Left lung (tissue), 10 donors: ENCODE data around the gene AMBRA1. TPM values are rescaled to one million over a fixed set of nuclear protein-coding genes. Genes with fewer than 3 reads are reported as not detected.
A peak's percentile ranks its signal among the peaks of the same experiment; 100 is the strongest.
"Not testable (repeated sequence)": the region's sequence is repeated elsewhere in the genome, so short reads cannot be mapped to it uniquely, and the experiment has no call there.

ENCODE experiments used
- ATAC-seq: fragments of 200-7000 bp; cut with Tn5 transposase; one replicate; pipeline ENCODE4 v1.9.1; 2020; ENCODE audit warnings: moderate library complexity
- DNase-seq, 4 donors: peaks; one replicate each; pipeline ENCODE4 v3.0.0-alpha.2; 2013 to 2020
- H3K27ac ChIP-seq, 2 donors: fragments of 200-600 bp; sonication (generic) in 1 of 2; one replicate each; pipeline versions ENCODE4 v1.5.0 to v1.8.0; 2020 to 2021
- H3K27me3 ChIP-seq, 2 donors: fragments of 200-600 bp; sonication (generic) in 1 of 2; one replicate each; pipeline versions ENCODE4 v1.5.0 to v1.8.0; 2020 to 2021
- H3K36me3 ChIP-seq, 2 donors: fragments of 200-600 bp; sonication (generic) in 1 of 2; one replicate each; pipeline versions ENCODE4 v1.5.0 to v1.8.0; 2020 to 2021
- H3K4me1 ChIP-seq, 2 donors: fragments of 200-600 bp; one replicate each; pipeline ENCODE4 v1.8.0; 2021
- H3K4me3 ChIP-seq, 2 donors: fragments of 200-600 bp; sonication (generic) in 1 of 2; one replicate each; pipeline versions ENCODE4 v1.5.0 to v1.8.0; 2020 to 2021; ENCODE audit warnings: mild to moderate bottlenecking in 1 of 2
- H3K9me3 ChIP-seq, 2 donors: fragments of 200-600 bp; sonication (generic) in 1 of 2; one replicate each; pipeline versions ENCODE4 v1.5.0 to v1.8.0; 2020 to 2021
- CTCF ChIP-seq, 2 donors: fragments of 200-600 bp; sonication (generic) in 1 of 2; IDR thresholded peaks; one replicate each; pipeline versions ENCODE4 v1.5.0 to v1.8.0; 2021; ENCODE audit warnings: antibody characterized with exemption in 2 of 2
- intact Hi-C, 2 donors: fragments of 100-400 bp; cut with DNase I; formaldehyde crosslinking; loops; one replicate each; pipeline versions ENCODE4 v1.11.2 to v1.14.2; 2022
- polyA plus RNA-seq, 6 donors: library from polyadenylated mRNA; unstranded; fragments of 120-200 nt; gene quantifications; one replicate each; pipeline ENCODE4 v1.2.1, GENCODE V29; 2013; ENCODE audit not compliant: insufficient read length in 6 of 6
- total RNA-seq, 2 donors: library from RNA; stranded (reverse); fragmentation: NEBNext Ultra II Directional; extraction: Animal tissue kit (Norgen Biotek cat#: 25700); gene quantifications; one replicate each; pipeline ENCODE4 v1.2.1, GENCODE V29; 2021
- donor health status: DM: no; HTN: yes; CAD: no.
- donor health status: DM: no; HTN: no; CAD: no.

AMBRA1 gene
- total and polyA plus RNA-seq, 8 donors, result 20.4 to 28.2 (median 23.7) TPM

DNA sequence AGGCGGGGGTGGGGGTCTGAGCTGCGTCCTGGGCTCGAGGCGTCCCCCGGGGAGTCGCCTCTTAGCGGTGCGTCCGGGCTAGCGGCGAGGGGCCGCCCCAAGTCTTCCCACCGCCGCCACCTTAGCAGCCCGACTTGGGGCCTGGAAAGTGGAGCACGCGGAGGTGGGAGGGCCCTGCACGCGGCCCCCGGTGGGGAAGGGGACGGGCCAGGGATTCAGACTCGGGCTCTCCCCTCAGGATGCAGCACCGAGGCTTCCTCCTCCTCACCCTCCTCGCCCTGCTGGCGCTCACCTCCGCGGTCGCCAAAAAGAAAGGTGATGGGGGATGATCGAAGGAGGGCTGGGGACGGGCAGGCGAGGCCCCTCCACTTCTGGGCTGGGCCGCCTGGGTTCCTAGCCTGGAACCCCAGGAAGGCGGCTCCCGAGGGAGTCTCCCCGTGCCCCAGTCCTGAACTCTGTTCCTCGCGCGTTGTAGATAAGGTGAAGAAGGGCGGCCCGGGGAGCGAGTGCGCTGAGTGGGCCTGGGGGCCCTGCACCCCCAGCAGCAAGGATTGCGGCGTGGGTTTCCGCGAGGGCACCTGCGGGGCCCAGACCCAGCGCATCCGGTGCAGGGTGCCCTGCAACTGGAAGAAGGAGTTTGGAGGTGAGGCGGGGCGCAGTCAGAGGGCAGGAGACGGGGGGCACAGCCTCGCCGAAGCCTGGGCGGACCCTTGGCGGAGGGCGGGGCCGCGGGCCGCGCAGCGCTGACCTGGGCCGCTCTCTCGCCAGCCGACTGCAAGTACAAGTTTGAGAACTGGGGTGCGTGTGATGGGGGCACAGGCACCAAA is 211.8 kb downstream of the AMBRA1 start:
- ATAC-seq, result peak; percentile 1
- Histone ChIP-seq H3K27me3 (peaks cover 0 to 51% of the 10 kb centered on the region in 2 donors), H3K4me1 (peaks cover 5 to 41% of the 10 kb centered on the region in 2 donors), H3K9me3 (no peaks in the 10 kb centered on the region), H3K4me3 (peak overlapping the region; percentile 67 to 70), H3K36me3 (peaks cover 0 to 19% of the 10 kb centered on the region in 2 donors), H3K27ac (no peak overlapping the region)
- no peak for TF ChIP-seq CTCF (IDR thresholded peaks at IDR 0.05)
- DNase-seq, result no peak
- intact Hi-C loops, result no loop called here

GRCh38 chr11:46381048-46381818 is 212.6 kb downstream of the AMBRA1 start, which contains the start of gene MDK:
MDK (plus strand) TSS chr11:46381669; CDS start chr11:46382058, 389 bp downstream.
- peaks cover 0 to 43% of the 10 kb centered on the region in 2 donors for H3K27me3 ChIP-seq
- H3K4me1 ChIP-seq, result peaks cover 5 to 41% of the 10 kb centered on the region in 2 donors
- intact Hi-C loops, result no loop called here
- H3K36me3 ChIP-seq, result peaks cover 0 to 27% of the 10 kb centered on the region in 2 donors
- peak within 1 kb of the TSS; percentile 67 to 70 for H3K4me3 ChIP-seq
- peak within 1 kb of the TSS; percentile 61 to 68 for H3K27ac ChIP-seq
- peak; percentile 15 for ATAC-seq
- peak in 2 of 4 donors; percentile 77 to 85 for DNase-seq
- TF ChIP-seq CTCF (IDR thresholded peaks at IDR 0.05), result no peak
- no peaks in the 10 kb centered on the region for H3K9me3 ChIP-seq

DNA sequence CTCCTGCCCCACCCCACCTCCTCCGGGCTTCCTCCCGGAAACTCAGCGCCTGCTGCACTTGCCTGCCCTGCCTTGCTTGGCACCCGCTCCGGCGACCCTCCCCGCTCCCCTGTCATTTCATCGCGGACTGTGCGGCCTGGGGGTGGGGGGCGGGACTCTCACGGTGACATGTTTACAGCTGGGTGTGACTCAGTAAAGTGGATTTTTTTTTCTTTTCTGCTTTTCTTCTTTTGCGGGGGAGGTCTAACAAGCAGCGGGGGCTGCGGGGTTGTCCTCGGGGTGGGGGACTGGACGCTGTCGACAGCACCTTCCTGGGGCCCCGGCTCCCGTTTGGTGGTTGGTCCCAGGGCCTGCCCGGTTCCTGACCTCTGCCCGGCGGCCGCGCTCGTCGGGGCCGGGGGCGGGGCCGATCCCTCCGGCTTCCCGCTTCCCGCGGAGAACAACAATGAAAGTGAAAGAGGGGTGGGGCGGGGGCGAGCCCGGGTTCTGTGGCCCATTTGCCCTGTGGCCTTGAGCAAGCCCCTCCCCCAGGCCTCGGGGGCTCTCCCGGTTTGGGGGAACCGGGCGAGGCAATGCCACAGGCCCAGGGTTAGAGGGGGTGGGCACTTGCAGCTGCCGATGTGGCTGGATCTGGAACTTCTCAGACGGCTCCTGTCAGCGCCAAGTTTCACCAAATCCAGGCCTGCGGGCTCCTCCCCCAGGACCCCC is 213.3 kb downstream of the AMBRA1 start:
- Histone ChIP-seq H3K4me3 (peak overlapping the region; percentile 67 to 70), H3K36me3 (peaks cover 0 to 34% of the 10 kb centered on the region in 2 donors), H3K9me3 (no peaks in the 10 kb centered on the region), H3K27ac (peak overlapping the region; percentile 61 to 68), H3K27me3 (peaks cover 0 to 36% of the 10 kb centered on the region in 2 donors), H3K4me1 (peaks cover 5 to 41% of the 10 kb centered on the region in 2 donors)
- ATAC-seq (peak; percentile 75), DNase-seq (peak in 3 of 4 donors; percentile 68 to 92 (median 79))
- intact Hi-C loops, result no loop called here
- TF ChIP-seq CTCF (IDR thresholded peaks at IDR 0.05), result no peak

DNA sequence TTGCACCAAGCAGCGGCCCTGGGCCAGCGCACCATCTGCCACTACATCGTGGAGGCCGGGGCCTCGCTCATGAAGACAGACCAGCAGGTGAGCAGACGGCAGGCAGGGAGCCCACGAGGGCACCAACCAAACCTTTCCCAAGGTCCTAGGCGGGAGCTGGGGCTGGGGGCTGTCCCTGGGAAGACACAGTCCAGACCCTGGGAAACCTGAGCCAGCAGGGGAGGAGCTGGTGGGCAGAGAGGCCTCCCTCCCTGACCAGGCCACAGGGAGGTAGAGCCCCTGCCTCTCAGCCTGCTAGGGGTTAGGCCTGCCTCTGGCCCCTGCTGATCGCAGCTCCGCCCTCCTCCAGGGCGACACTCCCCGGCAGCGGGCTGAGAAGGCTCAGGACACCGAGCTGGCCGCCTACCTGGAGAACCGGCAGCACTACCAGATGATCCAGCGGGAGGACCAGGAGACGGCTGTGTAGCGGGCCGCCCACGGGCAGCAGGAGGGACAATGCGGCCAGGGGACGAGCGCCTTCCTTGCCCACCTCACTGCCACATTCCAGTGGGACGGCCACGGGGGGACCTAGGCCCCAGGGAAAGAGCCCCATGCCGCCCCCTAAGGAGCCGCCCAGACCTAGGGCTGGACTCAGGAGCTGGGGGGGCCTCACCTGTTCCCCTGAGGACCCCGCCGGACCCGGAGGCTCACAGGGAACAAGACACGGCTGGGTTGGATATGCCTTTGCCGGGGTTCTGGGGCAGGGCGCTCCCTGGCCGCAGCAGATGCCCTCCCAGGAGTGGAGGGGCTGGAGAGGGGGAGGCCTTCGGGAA is 214.1 kb downstream of the AMBRA1 start:
- H3K27ac ChIP-seq, result peak overlapping the region; percentile 61 to 68
- H3K27me3 ChIP-seq, result peaks cover 0 to 29% of the 10 kb centered on the region in 2 donors
- DNase-seq, intact Hi-C loops, H3K4me3 ChIP-seq, H3K9me3 ChIP-seq: not testable (repeated sequence)
- H3K4me1 ChIP-seq, result peaks cover 5 to 41% of the 10 kb centered on the region in 2 donors
- ATAC-seq, result peak; percentile 18
- H3K36me3 ChIP-seq, result peaks cover 0 to 42% of the 10 kb centered on the region in 2 donors
